Suprapubic skin (tissue), 4 donors: Measurements from ENCODE around the gene IL23R. TPM values are rescaled to one million over a fixed set of nuclear protein-coding genes. Genes with fewer than 3 reads are reported as not detected.

Source experiments
- DNase-seq, 2 donors: peaks; one replicate each; pipeline ENCODE4 v3.0.0-alpha.2; 2019; ENCODE audit warnings: low spot score in 2 of 2
- H3K27ac ChIP-seq: fragments of 200-600 bp; sonication (generic); one replicate; pipeline ENCODE4 v1.5.1; 2019
- H3K27me3 ChIP-seq: fragments of 200-600 bp; sonication (generic); one replicate; pipeline ENCODE4 v1.5.1; 2019
- H3K36me3 ChIP-seq: fragments of 200-600 bp; sonication (generic); one replicate; pipeline ENCODE4 v1.5.1; 2019
- H3K4me1 ChIP-seq: fragments of 200-600 bp; sonication (generic); one replicate; pipeline ENCODE4 v1.5.1; 2019
- H3K4me3 ChIP-seq: fragments of 200-600 bp; sonication (generic); one replicate; pipeline ENCODE4 v1.5.1; 2019; ENCODE audit warnings: mild to moderate bottlenecking
- H3K9me3 ChIP-seq: fragments of 200-600 bp; sonication (generic); one replicate; pipeline ENCODE4 v1.5.1; 2019
- CTCF ChIP-seq, 2 donors: fragments of 200-600 bp in 1 of 2; fragments of 450-650 bp in 1 of 2; sonication (generic) in 1 of 2; IDR thresholded peaks; one replicate each; pipeline ENCODE4 v1.5.1; 2016 to 2019; ENCODE audit warnings: antibody characterized with exemption in 2 of 2, mild to moderate bottlenecking in 1 of 2, moderate library complexity in 1 of 2
- EP300 ChIP-seq: sonication (generic); formaldehyde crosslinking; IDR thresholded peaks from one replicate; pipeline ENCODE4 v1.6.1; 2017; ENCODE audit warnings: antibody characterized with exemption
- POLR2A ChIP-seq, 2 donors: fragments of 450-650 bp; IDR thresholded peaks; one replicate each; pipeline ENCODE4 v1.6.1; 2017; ENCODE audit warnings: antibody characterized with exemption in 2 of 2, mild to moderate bottlenecking in 2 of 2, moderate library complexity in 2 of 2
- POLR2AphosphoS5 ChIP-seq, 3 donors: sonication (generic); formaldehyde crosslinking; IDR thresholded peaks; one replicate each; pipeline ENCODE4 v1.6.1; 2017; ENCODE audit warnings: antibody characterized with exemption in 3 of 3
- WGBS: methylation state at CpG from one replicate; pipeline ENCODE4 v1.1.5; 2018; 5-methylcytosine and 5-hydroxymethylcytosine counted together
- total RNA-seq, 4 donors: library from RNA; depleted of rRNA; stranded (reverse); fragments of >200 nt; gene quantifications; one replicate each; pipeline ENCODE4 v1.1.0, GENCODE V29; 2016

IL23R gene
- total RNA-seq, 4 donors from 2014 or later: not detected

DNA sequence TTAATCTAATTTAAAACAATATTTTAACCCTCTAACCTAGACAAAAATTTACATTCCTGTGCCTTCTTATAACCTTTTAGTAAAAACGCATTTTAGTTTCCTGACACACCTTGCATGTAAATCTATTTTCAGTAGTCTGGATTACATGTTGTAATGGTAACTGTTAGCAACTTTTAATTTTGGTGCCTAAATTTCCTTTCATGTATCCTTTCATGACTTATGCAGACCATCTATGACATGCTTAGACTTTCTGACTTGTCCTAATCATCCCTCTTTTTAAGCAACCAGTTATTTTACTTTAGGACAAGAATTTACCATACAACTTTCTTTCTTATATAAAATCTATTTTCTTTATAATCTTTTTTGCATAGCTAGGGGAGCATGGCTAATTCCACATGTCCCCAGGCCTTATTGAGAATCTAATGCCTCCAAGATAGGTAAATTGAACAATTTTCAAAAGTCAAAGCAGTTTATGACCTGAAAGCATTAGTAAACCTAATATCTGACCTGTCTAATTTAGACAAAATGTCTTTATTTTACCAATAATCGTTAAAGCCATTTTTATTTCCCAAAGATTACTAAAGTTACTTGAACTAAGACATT is 83.9 kb downstream of the IL23R start:
- Histone ChIP-seq H3K36me3 (no peaks in the 10 kb centered on the region), H3K4me3 (no peak overlapping the region), H3K27me3 (no peaks in the 10 kb centered on the region), H3K4me1 (no peaks in the 10 kb centered on the region), H3K9me3 (no peaks in the 10 kb centered on the region), H3K27ac (no peak overlapping the region)
- no peak for DNase-seq
- 92% methylated on average over 2 of the region's 2 CpGs for WGBS
- no peak for TF ChIP-seq POLR2A (IDR thresholded peaks at IDR 0.05)
- TF ChIP-seq POLR2AphosphoS5 (IDR thresholded peaks at IDR 0.05): no peak
- no peak for TF ChIP-seq CTCF (IDR thresholded peaks at IDR 0.05)
- no peak for TF ChIP-seq EP300

DNA sequence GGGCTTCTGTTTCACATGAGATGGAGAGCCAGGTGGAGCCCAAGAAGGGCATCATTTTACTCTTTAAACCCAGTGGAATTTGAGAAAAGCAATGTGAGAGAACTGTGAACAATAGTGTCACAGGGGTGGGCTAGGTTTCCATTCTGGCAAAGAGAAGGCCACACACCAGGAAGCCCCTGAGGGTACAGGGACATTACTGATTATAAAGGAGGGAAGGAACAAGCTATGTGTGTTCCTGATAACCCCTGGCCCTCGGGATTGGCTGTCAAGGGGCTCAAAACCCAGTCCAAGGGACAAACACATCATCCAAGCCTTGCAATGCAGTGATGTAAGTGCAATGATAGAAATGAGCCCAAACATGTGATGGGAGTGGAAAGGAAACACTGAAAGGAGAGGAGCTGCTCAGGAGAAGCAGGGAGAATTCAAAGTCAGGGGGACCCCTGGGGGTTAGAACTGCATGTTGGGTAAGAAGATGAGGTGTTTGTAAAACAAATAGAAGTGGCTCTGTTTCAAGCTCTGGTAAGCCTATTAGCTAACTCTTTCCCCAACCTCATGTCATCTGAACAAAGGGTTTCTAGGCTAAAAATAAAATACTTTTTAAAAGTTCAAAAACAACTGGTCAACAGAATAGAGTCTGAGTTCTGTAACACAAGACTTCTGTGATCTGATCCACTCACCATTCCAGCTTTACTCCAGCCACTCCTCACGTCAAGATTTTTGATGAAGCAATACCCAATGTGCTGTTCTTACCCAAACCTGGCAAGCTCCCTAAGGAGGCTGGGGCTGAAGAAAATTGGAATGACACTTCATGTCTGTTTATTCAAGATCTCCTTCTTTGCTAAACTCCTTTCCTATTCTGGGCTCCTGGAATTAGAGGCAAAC is 90.3 kb downstream of the IL23R start:
- H3K9me3 ChIP-seq: no peaks in the 10 kb centered on the region
- no peaks in the 10 kb centered on the region for H3K36me3 ChIP-seq
- no peak overlapping the region for H3K4me3 ChIP-seq
- WGBS: 45% methylated on average over 2 of the region's 2 CpGs
- peak in 1 of 2 donors; percentile 62 for DNase-seq
- H3K27me3 ChIP-seq: no peaks in the 10 kb centered on the region
- H3K27ac ChIP-seq: no peak overlapping the region
- peaks cover 4% of the 10 kb centered on the region for H3K4me1 ChIP-seq
- TF ChIP-seq POLR2AphosphoS5 (IDR thresholded peaks at IDR 0.05): no peak
- no peak for TF ChIP-seq CTCF (IDR thresholded peaks at IDR 0.05)
- no peak for TF ChIP-seq POLR2A (IDR thresholded peaks at IDR 0.05)
- TF ChIP-seq EP300: no peak

GRCh38 chr1:67257173-67257535 is 90.9 kb downstream of the IL23R start:
- Histone ChIP-seq H3K36me3 (no peaks in the 10 kb centered on the region), H3K27me3 (no peaks in the 10 kb centered on the region), H3K27ac (no peak overlapping the region), H3K4me3 (no peak overlapping the region), H3K9me3 (no peaks in the 10 kb centered on the region), H3K4me1 (peaks cover 4% of the 10 kb centered on the region)
- TF ChIP-seq CTCF (IDR thresholded peaks at IDR 0.05) (no peak), POLR2AphosphoS5 (IDR thresholded peaks at IDR 0.05) (no peak), EP300 (no peak), POLR2A (IDR thresholded peaks at IDR 0.05) (no peak)
- DNase-seq: no peak
- 62% methylated on average over 5 of the region's 5 CpGs for WGBS

DNA sequence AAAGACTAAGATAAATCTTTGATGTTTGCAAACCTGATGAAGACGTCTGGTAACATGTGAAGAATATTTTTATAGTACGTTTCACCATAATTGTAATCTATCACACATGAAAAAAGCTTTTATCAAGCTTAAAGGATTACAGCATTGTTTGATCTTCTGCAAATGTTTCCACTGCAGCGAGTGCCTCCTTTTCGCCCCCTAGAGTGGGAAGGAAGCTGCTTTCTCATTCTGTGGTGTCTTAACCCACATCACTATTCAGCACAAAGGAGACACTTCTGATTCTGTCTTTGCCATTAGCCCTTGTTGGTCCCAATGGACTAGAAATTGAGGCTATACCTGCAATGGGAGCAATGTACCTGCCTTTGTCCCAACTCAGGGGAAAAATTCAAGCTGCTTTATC is 95.4 kb downstream of the IL23R start:
- no peak for DNase-seq
- Histone ChIP-seq H3K36me3 (no peaks in the 10 kb centered on the region), H3K27me3 (no peaks in the 10 kb centered on the region), H3K4me1 (peaks cover under 1% of the 10 kb centered on the region), H3K4me3 (no peak overlapping the region), H3K27ac (no peak overlapping the region), H3K9me3 (no peaks in the 10 kb centered on the region)
- TF ChIP-seq POLR2AphosphoS5 (IDR thresholded peaks at IDR 0.05) (no peak), POLR2A (IDR thresholded peaks at IDR 0.05) (no peak), CTCF (IDR thresholded peaks at IDR 0.05) (no peak), EP300 (no peak)
- 51% methylated on average over 4 of the region's 4 CpGs for WGBS

DNA sequence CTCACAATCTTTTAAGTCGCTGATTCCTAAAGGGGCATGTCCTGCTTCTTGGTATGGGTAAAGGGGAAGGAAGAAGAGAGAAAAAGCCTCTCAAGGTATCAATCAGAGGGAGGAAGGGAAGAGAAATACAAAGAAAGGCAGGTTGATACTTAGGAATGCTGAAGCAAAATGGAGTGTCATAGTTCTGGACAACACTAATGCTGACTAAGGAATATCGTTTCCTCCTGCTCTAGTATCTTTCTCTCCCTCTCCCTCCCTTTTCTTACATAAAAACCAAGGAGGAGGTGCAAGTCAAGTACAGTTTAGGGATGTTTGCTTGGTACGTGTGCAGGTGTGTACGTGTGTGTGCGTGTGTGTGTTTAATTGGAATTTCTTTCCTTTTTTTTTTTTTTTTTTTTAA is 96.5 kb downstream of the IL23R start:
- no peaks in the 10 kb centered on the region for H3K4me1 ChIP-seq
- 81% methylated on average over 5 of the region's 5 CpGs for WGBS
- TF ChIP-seq EP300 (no peak), POLR2AphosphoS5 (IDR thresholded peaks at IDR 0.05) (no peak), POLR2A (IDR thresholded peaks at IDR 0.05) (no peak), CTCF (IDR thresholded peaks at IDR 0.05) (no peak)
- no peaks in the 10 kb centered on the region for H3K9me3 ChIP-seq
- no peak overlapping the region for H3K4me3 ChIP-seq
- no peak overlapping the region for H3K27ac ChIP-seq
- no peak for DNase-seq
- no peaks in the 10 kb centered on the region for H3K36me3 ChIP-seq
- H3K27me3 ChIP-seq: no peaks in the 10 kb centered on the region
